Stimulated activated CD8-positive, alpha-beta memory T cell treated with anti-CD3 and anti-CD28 coated beads, Interleukin-4, amount 100 ng/mL, for 48 hours (primary cell): ENCODE data around the gene ETFDH.
"Not testable (repeated sequence)": the region's sequence is repeated elsewhere in the genome, so short reads cannot be mapped to it uniquely, and the experiment has no call there.

Source experiments
- DNase-seq: peaks from one replicate; pipeline ENCODE4 v3.0.0-alpha.2; 2020

ETFDH gene

GRCh38 chr4:158671915-158672806 lies at the start of gene ETFDH:
Gene ETFDH (plus strand): TSS chr4:158672296. CDS start chr4:158672457, 161 bp downstream.
- peak; percentile 98 for DNase-seq

- DNase-seq, result no peak
Measured at GRCh38 chr4:158624889-158625478, 47.1 kb upstream of the ETFDH start.

- no peak for DNase-seq
Measured at GRCh38 chr4:158625544-158625943, 46.6 kb upstream of the ETFDH start.

- no peak for DNase-seq
Measured at GRCh38 chr4:158630893-158631292, 41.2 kb upstream of the ETFDH start.

- no peak for DNase-seq
Measured at GRCh38 chr4:158636619-158637018, 35.5 kb upstream of the ETFDH start.

- DNase-seq, result no peak
Measured at GRCh38 chr4:158644356-158644755, 27.7 kb upstream of the ETFDH start.

- DNase-seq, result no peak
Measured at GRCh38 chr4:158644760-158645159, 27.3 kb upstream of the ETFDH start.

GRCh38 chr4:158649111-158649680 lies 22.9 kb upstream of the ETFDH start:
- no peak for DNase-seq

- no peak for DNase-seq
Measured at GRCh38 chr4:158652920-158653319, 19.2 kb upstream of the ETFDH start.

- DNase-seq, result no peak
Measured at GRCh38 chr4:158656439-158656838, 15.7 kb upstream of the ETFDH start.

GRCh38 chr4:158657291-158657690 lies 14.8 kb upstream of the ETFDH start:
- no peak for DNase-seq

- not testable (repeated sequence) for DNase-seq
Measured at GRCh38 chr4:158663255-158663654, 8.8 kb upstream of the ETFDH start.

- DNase-seq, result not testable (repeated sequence)
Measured at GRCh38 chr4:158663707-158664625, 8.1 kb upstream of the ETFDH start.

- no peak for DNase-seq
Measured at GRCh38 chr4:158664806-158665205, 7.3 kb upstream of the ETFDH start.

- no peak for DNase-seq
Measured at GRCh38 chr4:158666892-158667291, 5.2 kb upstream of the ETFDH start.

GRCh38 chr4:158667651-158668198 lies 4.4 kb upstream of the ETFDH start:
- peak; percentile 42 for DNase-seq

- no peak for DNase-seq
Measured at GRCh38 chr4:158669310-158669709, 2.8 kb upstream of the ETFDH start.

- DNase-seq, result peak; percentile 75
Measured at GRCh38 chr4:158670975-158671664, 976 bp upstream of the ETFDH start.

- DNase-seq, result no peak
Measured at GRCh38 chr4:158671665-158671914, 506 bp upstream of the ETFDH start, which contains the start of gene C4orf46. Gene C4orf46 (minus strand): TSS chr4:158671887. CDS start chr4:158671801, 86 bp downstream.

- DNase-seq, result no peak
Measured at GRCh38 chr4:158673633-158674032, 1.5 kb downstream of the ETFDH start.

GRCh38 chr4:158676076-158676475 lies 4.0 kb downstream of the ETFDH start:
- no peak for DNase-seq

GRCh38 chr4:158678767-158679166 lies 6.7 kb downstream of the ETFDH start:
- no peak for DNase-seq
